Measurements from ENCODE around the gene PSD.

The PSD gene

GRCh38 chr10:102450124-102450373, 31.5 kb upstream of the PSD start:
- peak overlapping the region; percentile 97 for H3K27ac ChIP-seq (ENCODE audit: extremely low read depth, low read depth, low read length)
- peaks cover 14 to 25% of the 10 kb centered on the region in 2 experiments; a peak in 2 of 3 replicates for H3K36me3 ChIP-seq (ENCODE audit: control insufficient read depth in 2 of 2, insufficient read depth in 1 of 2, low read length in 2 of 2)
- ChIA-PET POLR2A (interaction anchor here (0.7 to 5.3 kb wide), 11 partner anchors 10 to 250 kb away, joined by 4 to 60 read pairs (median 8); partner anchors contain the start of genes CUEDC2 and FBXL15), CTCF (interaction anchor here (0.6 to 2.2 kb wide), 4 partner anchors 27 to 56 kb away, joined by 4 to 16 read pairs (median 5); no protein-coding TSS in a partner anchor)
- H3K9me3 ChIP-seq (ENCODE audit: control insufficient read depth, insufficient read depth, low read depth, low read length): no peaks in the 10 kb centered on the region
- H3K4me1 ChIP-seq (ENCODE audit: control insufficient read depth, insufficient read depth, low read length): peaks cover 5% of the 10 kb centered on the region
- H3K4me3 ChIP-seq (ENCODE audit: low read depth, low read length): peak overlapping the region; percentile 73
- TF ChIP-seq SALL2 (tag by site-specific recombination; IDR thresholded peaks at IDR 0.05; ENCODE audit: borderline replicate concordance) (no peak), ZFP3 (tag by site-specific recombination; IDR thresholded peaks at IDR 0.05; ENCODE audit: low read depth) (no peak), KLF16 (tag by site-specific recombination; IDR thresholded peaks at IDR 0.05) (no peak), ZSCAN4 (tag by site-specific recombination; IDR thresholded peaks at IDR 0.05) (peak; percentile 49; the same call in 1 of the 2 replicates), ZNF391 (tag by site-specific recombination; IDR thresholded peaks at IDR 0.05; ENCODE audit: borderline replicate concordance, low read depth) (no peak), TSHZ1 (tag by site-specific recombination; IDR thresholded peaks at IDR 0.05; ENCODE audit: borderline replicate concordance) (no peak), ZNF423 (tag by site-specific recombination; IDR thresholded peaks at IDR 0.05) (peak; percentile 64), ZNF514 (tag by site-specific recombination; IDR thresholded peaks at IDR 0.05) (no peak), ZNF366 (tag by site-specific recombination; conservative IDR thresholded peaks at IDR 0.05) (peak; percentile 51; the same call in 1 of the 2 replicates), ZNF362 (tag by site-specific recombination; IDR thresholded peaks at IDR 0.05) (no peak), ZEB2 (tag by site-specific recombination; IDR thresholded peaks at IDR 0.05) (peak; percentile 85), ZNF24 (tag by site-specific recombination; IDR thresholded peaks at IDR 0.05) (no peak), HOXD13 (CRISPR knock-in tag; IDR thresholded peaks at IDR 0.05; ENCODE audit: borderline replicate concordance) (no peak), BCL11A (tag by site-specific recombination; IDR thresholded peaks at IDR 0.05; ENCODE audit: low read depth) (no peak), ZNF623 (tag by site-specific recombination; IDR thresholded peaks at IDR 0.05) (no peak), ZBTB11 (tag by site-specific recombination; conservative IDR thresholded peaks at IDR 0.05; ENCODE audit: low read depth) (0 out of 2 replicates have a peak, but pooled peaks have one; percentile 11), ZNF692 (tag by site-specific recombination; IDR thresholded peaks at IDR 0.05) (no peak), PRDM6 (tag by site-specific recombination; IDR thresholded peaks at IDR 0.05) (no peak), GLIS2 (tag by site-specific recombination; IDR thresholded peaks at IDR 0.05) (0 out of 2 replicates have a peak, but pooled peaks have one; percentile 5), KLF17 (tag by site-specific recombination; IDR thresholded peaks at IDR 0.05) (0 out of 2 replicates have a peak, but pooled peaks have one; percentile 25), ZFP41 (tag by site-specific recombination; IDR thresholded peaks at IDR 0.05; ENCODE audit: borderline replicate concordance) (no peak), ZNF664 (tag by site-specific recombination; IDR thresholded peaks at IDR 0.05) (no peak), ZNF335 (tag by site-specific recombination; conservative IDR thresholded peaks at IDR 0.05) (peak; percentile 69), ZNF785 (tag by site-specific recombination; IDR thresholded peaks at IDR 0.05) (no peak), ZNF266 (tag by site-specific recombination; IDR thresholded peaks at IDR 0.05; ENCODE audit: low read depth) (no peak)

Data from HEK293 (cell line).